SK-N-MC (cell line): Measurements from ENCODE around the gene ROBO2.

Source experiments
- DNase-seq: peaks from one replicate; pipeline ENCODE4 v3.0.0-alpha.2; 2011; ENCODE audit warnings: low read depth, low spot score
- H3K27ac ChIP-seq: fragments of 200-600 bp; sonication (generic); 2 replicates; pipeline ENCODE4 v1.5.1; 2016; ENCODE audit warnings: mixed run types
- H3K36me3 ChIP-seq: fragments of 200-600 bp; sonication (generic); 2 replicates; pipeline ENCODE4 v1.6.1; 2017; ENCODE audit warnings: antibody characterized with exemption, low read length, mixed read lengths; ENCODE audit not compliant: insufficient read depth
- H3K4me3 ChIP-seq: fragments of 200-600 bp; sonication (generic); 2 replicates; pipeline ENCODE4 v1.5.1; 2016
- H3K9ac ChIP-seq: fragments of 200-600 bp; sonication (generic); 2 replicates; pipeline ENCODE4 v1.8.0; 2017; ENCODE audit warnings: mixed run types, mixed read lengths; ENCODE audit not compliant: insufficient read length
- H3K9me3 ChIP-seq: fragments of 200-600 bp; sonication (generic); 2 replicates; pipeline ENCODE4 v1.6.1; 2017; ENCODE audit warnings: low read depth, mild to moderate bottlenecking, antibody characterized with exemption, low read length, moderate library complexity, mixed read lengths
- EZH2 ChIP-seq: fragments of 200-600 bp; sonication (generic); IDR thresholded peaks from one replicate; pipeline ENCODE4 v1.6.1; 2017; ENCODE audit warnings: antibody characterized with exemption
- FOXP2 ChIP-seq: optimal IDR thresholded peaks from 2 replicates; pipeline ENCODE3; 2011; ENCODE audit warnings: mild to moderate bottlenecking, moderate library complexity; ENCODE audit not compliant: insufficient read depth; ENCODE audit errors: extremely low read length, control extremely low read depth
- POLR2AphosphoS5 ChIP-seq: IDR thresholded peaks from 2 replicates; pipeline ENCODE4 v1.6.1; 2012; ENCODE audit warnings: mild to moderate bottlenecking, low read depth, low read length, borderline replicate concordance

ROBO2 gene

DNA sequence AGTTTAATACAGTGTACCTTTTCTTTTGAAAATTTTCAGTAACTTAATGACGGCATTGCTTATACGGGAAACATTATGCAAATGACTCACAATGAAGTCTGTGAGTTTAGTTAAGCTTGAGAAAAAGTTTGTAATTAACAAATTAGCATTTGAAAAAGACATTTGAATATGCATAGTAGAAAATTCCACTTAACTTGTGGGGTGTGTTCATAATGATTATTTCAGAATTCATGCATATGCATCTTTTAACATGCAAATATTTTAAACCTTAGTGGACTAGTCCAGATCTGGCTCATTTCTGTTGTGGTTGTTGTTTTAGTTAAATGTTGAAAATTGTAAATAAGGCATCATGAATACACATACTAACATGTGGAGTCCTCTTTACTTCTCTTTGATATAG lies 239.4 kb downstream of the ROBO2 start:
- no peak for TF ChIP-seq EZH2
- no peak for TF ChIP-seq FOXP2
- TF ChIP-seq POLR2AphosphoS5 = no peak
- no peak overlapping the region for H3K27ac ChIP-seq
- no peaks in the 10 kb centered on the region for H3K36me3 ChIP-seq
- no peak for DNase-seq
- no peak overlapping the region for H3K9ac ChIP-seq
- H3K9me3 ChIP-seq = no peaks in the 10 kb centered on the region
- H3K4me3 ChIP-seq = no peak overlapping the region

- DNase-seq = no peak
- TF ChIP-seq EZH2 (no peak), FOXP2 (no peak), POLR2AphosphoS5 (no peak)
- Histone ChIP-seq H3K36me3 (no peaks in the 10 kb centered on the region), H3K9ac (no peak overlapping the region), H3K9me3 (no peaks in the 10 kb centered on the region), H3K27ac (no peak overlapping the region), H3K4me3 (peak overlapping the region; percentile 28; the same call in 1 of the 2 replicates)
Measured at GRCh38 chr3:77281721-77282120, 241.8 kb downstream of the ROBO2 start.

DNA sequence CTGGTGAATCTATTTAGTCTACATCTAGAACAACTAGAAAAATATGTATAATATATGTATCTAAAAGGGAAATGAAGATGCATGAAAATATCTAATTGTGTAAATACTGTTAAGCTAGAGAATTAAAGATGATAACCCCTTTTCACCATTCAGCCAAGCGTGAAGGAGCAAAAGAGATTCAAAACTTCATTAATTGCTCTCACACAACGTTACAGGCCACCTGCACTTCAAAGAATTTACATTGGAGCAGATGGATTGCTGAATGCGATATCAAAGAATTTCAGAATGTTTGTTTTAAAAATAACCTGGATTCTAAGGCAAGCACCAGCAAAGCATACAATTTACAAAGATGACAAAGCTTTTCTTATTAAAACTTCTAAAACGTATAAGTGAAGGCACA lies 243.2 kb downstream of the ROBO2 start:
- TF ChIP-seq POLR2AphosphoS5 = no peak
- Histone ChIP-seq H3K9me3 (no peaks in the 10 kb centered on the region), H3K36me3 (no peaks in the 10 kb centered on the region), H3K4me3 (no peak overlapping the region), H3K27ac (no peak overlapping the region), H3K9ac (no peak overlapping the region)
- DNase-seq = no peak

- H3K27ac ChIP-seq = no peak overlapping the region
- no peaks in the 10 kb centered on the region for H3K36me3 ChIP-seq
- no peak overlapping the region for H3K9ac ChIP-seq
- H3K4me3 ChIP-seq = no peak overlapping the region
- TF ChIP-seq FOXP2 (no peak), EZH2 (no peak), POLR2AphosphoS5 (no peak)
- H3K9me3 ChIP-seq = no peaks in the 10 kb centered on the region
- DNase-seq = no peak
Measured at GRCh38 chr3:77288348-77288747, 248.4 kb downstream of the ROBO2 start.

- no peak for DNase-seq
- Histone ChIP-seq H3K4me3 (no peak overlapping the region), H3K9me3 (no peaks in the 10 kb centered on the region), H3K27ac (no peak overlapping the region), H3K36me3 (no peaks in the 10 kb centered on the region), H3K9ac (no peak overlapping the region)
- TF ChIP-seq FOXP2 (no peak), POLR2AphosphoS5 (no peak), EZH2 (no peak)
Measured at GRCh38 chr3:77296527-77296926, 256.6 kb downstream of the ROBO2 start.

GRCh38 chr3:77298417-77298816 lies 258.5 kb downstream of the ROBO2 start:
- no peak for TF ChIP-seq FOXP2
- no peak for TF ChIP-seq EZH2
- no peak for TF ChIP-seq POLR2AphosphoS5
- H3K9ac ChIP-seq = no peak overlapping the region
- H3K9me3 ChIP-seq = no peaks in the 10 kb centered on the region
- H3K36me3 ChIP-seq = no peaks in the 10 kb centered on the region
- no peak overlapping the region for H3K4me3 ChIP-seq
- no peak overlapping the region for H3K27ac ChIP-seq
- DNase-seq = no peak

- no peak for DNase-seq
- no peaks in the 10 kb centered on the region for H3K9me3 ChIP-seq
- no peaks in the 10 kb centered on the region for H3K36me3 ChIP-seq
- TF ChIP-seq POLR2AphosphoS5 = no peak
- TF ChIP-seq FOXP2 = no peak
- no peak for TF ChIP-seq EZH2
- H3K4me3 ChIP-seq = no peak overlapping the region
- no peak overlapping the region for H3K27ac ChIP-seq
- H3K9ac ChIP-seq = no peak overlapping the region
Measured at GRCh38 chr3:77303955-77304699, 264.2 kb downstream of the ROBO2 start.

DNA sequence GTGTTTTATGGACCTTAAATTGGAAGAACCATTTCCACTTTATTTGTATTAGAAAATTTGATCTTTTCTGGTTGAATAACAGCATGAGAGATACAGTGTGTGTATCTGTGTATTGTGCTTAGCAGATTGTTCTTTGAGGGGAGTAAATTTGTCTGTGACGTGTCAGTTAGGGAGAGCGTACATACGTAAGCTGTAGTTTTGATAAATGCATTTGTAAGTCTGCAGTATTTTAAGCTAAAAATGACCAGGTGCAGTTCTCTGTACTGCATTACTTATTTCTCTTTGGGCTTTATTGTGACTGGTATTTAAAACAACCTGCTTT lies 264.8 kb downstream of the ROBO2 start:
- no peak for DNase-seq
- H3K9me3 ChIP-seq = no peaks in the 10 kb centered on the region
- H3K36me3 ChIP-seq = no peaks in the 10 kb centered on the region
- H3K9ac ChIP-seq = no peak overlapping the region
- no peak overlapping the region for H3K27ac ChIP-seq
- no peak overlapping the region for H3K4me3 ChIP-seq
- no peak for TF ChIP-seq FOXP2
- no peak for TF ChIP-seq POLR2AphosphoS5
- TF ChIP-seq EZH2 = no peak

DNA sequence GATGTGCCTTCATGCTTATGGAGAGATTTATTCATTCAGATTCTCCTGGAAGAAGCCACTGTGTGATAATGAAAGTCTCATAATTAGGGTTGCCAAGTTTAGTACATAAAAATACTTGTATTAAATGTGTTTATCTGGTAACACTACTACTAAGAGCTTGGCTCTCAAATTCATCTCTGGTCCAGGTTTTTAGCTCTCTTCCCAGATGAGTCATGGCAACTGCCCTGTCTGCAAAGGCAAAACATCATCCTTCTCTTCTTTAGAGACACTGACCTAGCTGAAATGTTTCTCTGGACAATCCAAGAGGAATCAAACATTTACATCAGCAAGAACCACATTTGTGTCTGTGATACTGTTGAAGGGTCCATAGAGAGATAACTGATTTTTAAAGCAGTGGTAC lies 269.6 kb downstream of the ROBO2 start:
- no peak overlapping the region for H3K4me3 ChIP-seq
- no peaks in the 10 kb centered on the region for H3K36me3 ChIP-seq
- no peak overlapping the region for H3K27ac ChIP-seq
- H3K9me3 ChIP-seq = no peaks in the 10 kb centered on the region
- H3K9ac ChIP-seq = no peak overlapping the region
- no peak for TF ChIP-seq POLR2AphosphoS5
- TF ChIP-seq FOXP2 = no peak
- no peak for TF ChIP-seq EZH2
- no peak for DNase-seq
